HG03378 (cell line): ENCODE measurements around the gene SETD5.

ENCODE experiments used
- ATAC-seq: cut with Tn5 transposase; IDR thresholded peaks from one replicate; pipeline ENCODE4 v1.9.1; 2021; ENCODE audit warnings: mild to moderate bottlenecking, moderate library complexity; ENCODE audit not compliant: unreplicated experiment

SETD5 gene

GRCh38 chr3:9512456-9513045 is 115.1 kb downstream of the SETD5 start:
- ATAC-seq, result no peak

GRCh38 chr3:9514306-9514705 is 116.9 kb downstream of the SETD5 start:
- ATAC-seq, result no peak

DNA sequence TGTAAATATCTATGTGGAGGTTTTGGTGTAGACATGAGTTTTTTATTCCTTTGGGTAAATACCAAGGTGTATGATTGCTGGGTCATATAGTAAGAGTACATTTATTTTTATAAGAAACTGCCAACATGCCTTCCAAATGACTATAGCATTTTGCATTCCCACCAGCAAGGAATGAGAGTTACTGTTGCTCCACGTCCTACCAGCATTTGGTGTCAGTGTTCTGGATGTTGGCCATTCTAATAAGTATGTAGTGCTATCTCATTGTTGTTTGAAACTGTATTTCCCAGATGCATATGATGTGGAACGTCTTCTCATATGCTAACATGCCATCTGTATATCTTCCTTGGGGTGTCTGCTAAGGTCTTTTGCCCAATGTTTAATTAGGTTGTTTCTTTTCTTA is 117.5 kb downstream of the SETD5 start:
- no peak for ATAC-seq

DNA sequence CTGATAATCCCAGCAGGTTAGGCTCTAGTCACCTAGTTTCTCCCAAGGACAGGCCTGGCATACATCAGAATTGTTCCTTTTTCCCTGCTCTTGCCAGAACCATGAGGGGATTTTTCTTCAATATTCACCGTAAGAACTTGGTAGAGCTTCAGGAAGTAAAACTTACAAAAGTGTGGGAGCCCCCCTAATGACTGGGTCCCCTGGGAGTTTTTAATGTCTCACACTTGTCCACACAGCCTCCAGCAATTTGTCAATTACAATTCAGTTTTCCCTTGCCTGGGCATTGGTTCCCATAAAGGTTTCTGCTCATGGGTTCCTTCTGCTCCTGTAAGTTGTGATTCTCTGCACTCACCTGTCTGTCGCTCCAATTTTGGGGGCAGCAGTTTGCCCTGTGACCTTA is 127.7 kb downstream of the SETD5 start:
- ATAC-seq, result no peak
